K562 (cell line): ENCODE results near the gene GMDS. TPM values are rescaled to one million over a fixed set of nuclear protein-coding genes. Genes with fewer than 3 reads are reported as not detected.
A peak's percentile ranks its signal among the peaks of the same experiment; 100 is the strongest.

Experiments used
- ATAC-seq: fragments of 200-7000 bp; cut with Tn5 transposase; 3 replicates; pipeline ENCODE4 v1.9.1; 2020; ENCODE audit warnings: moderate library complexity
- BruUV-seq: library from RNA; stranded (reverse); fragments of 400-500 nt; replicated peaks from 2 replicates; lab custom pipeline; 2021; lab: Mats Ljungman, UMichigan
- CTCF ChIA-PET: fragments of 300-600 bp; formaldehyde crosslinking; extraction: SDS; loops from one replicate; lab custom pipeline; 2021; ENCODE audit warnings: low intra/inter-chr PET ratio; lab: Yijun Ruan, JAX
- POLR2A ChIA-PET: fragments of 300-600, 350-650 bp; sonication (Branson Sonifier 250); formaldehyde crosslinking; extraction: SDS; loops from one replicate; lab custom pipeline; 2021; ENCODE audit warnings: antibody characterized with exemption, inconsistent platforms; lab: Yijun Ruan, JAX
- DNase-seq, 4 experiments: peaks; one replicate each; pipeline versions ENCODE4 v3.0.0 to v3.0.0-alpha.2; 2011 to 2018; ENCODE audit warnings: low spot score in 3 of 4, mixed read lengths in 3 of 4; ENCODE audit errors: extremely low read depth in 1 of 4
- FAIRE-seq: peaks from 2 replicates; lab custom pipeline; 2011; peaks lifted over from hg19 to GRCh38; lab: Jason Lieb, UNC
- H2AFZ ChIP-seq: 2 replicates; pipeline ENCODE4 v1.6.0; 2011; ENCODE audit warnings: low read depth, low read length, control low read depth, inconsistent platforms
- H3K27ac ChIP-seq: fragments of 200-600 bp; 3 replicates; pipeline ENCODE4 v1.8.0; 2011; ENCODE audit warnings: low read depth, mild to moderate bottlenecking, control low read depth, inconsistent platforms, low read length, moderate library complexity, mixed read lengths; ENCODE audit errors: extremely low read depth
- H3K27me3 ChIP-seq, 2 experiments: fragments of 300-600 bp in 1 of 2; 2 replicates in 1 of 2; 3 replicates in 1 of 2; pipeline versions ENCODE4 v1.6.0 to v1.8.0; 2011; ENCODE audit warnings: inconsistent platforms in 2 of 2, low read length in 2 of 2, mild to moderate bottlenecking in 1 of 2, mixed read lengths in 1 of 2, moderate library complexity in 1 of 2; ENCODE audit not compliant: control insufficient read depth in 2 of 2, insufficient read depth in 2 of 2
- H3K36me3 ChIP-seq: fragments of 300-600 bp; 3 replicates; pipeline ENCODE4 v1.8.0; 2011; ENCODE audit warnings: mild to moderate bottlenecking, low read length, inconsistent platforms; ENCODE audit not compliant: control insufficient read depth, insufficient read depth
- H3K4me1 ChIP-seq, 2 experiments: fragments of 200-600 bp in 1 of 2; replicated peaks in 1 of 2; 2 replicates in 1 of 2; 3 replicates in 1 of 2; pipeline versions ENCODE4 v1.5.1 to v1.8.0; 2011; ENCODE audit warnings: inconsistent platforms in 2 of 2, low read length in 2 of 2, mild to moderate bottlenecking in 1 of 2, mixed read lengths in 1 of 2, moderate library complexity in 1 of 2; ENCODE audit not compliant: control insufficient read depth in 2 of 2, insufficient read depth in 2 of 2
- H3K4me2 ChIP-seq: 2 replicates; pipeline ENCODE4 v1.6.1; 2011; ENCODE audit warnings: low read length, control low read depth, inconsistent platforms, mixed read lengths; ENCODE audit not compliant: insufficient read depth
- H3K4me3 ChIP-seq: fragments of 200-600 bp; sonication (generic), shearing (Covaris generic); 2 replicates; pipeline ENCODE4 v1.5.1; 2016; ENCODE audit warnings: control low read depth, inconsistent platforms
- H3K79me2 ChIP-seq: fragments of 200-600 bp; 3 replicates; pipeline ENCODE4 v1.8.0; 2011; ENCODE audit warnings: low read length, inconsistent platforms; ENCODE audit not compliant: control insufficient read depth, insufficient read depth
- H3K9ac ChIP-seq, 2 experiments: 2 replicates each; pipeline versions ENCODE4 v1.6.0 to v1.6.1; 2011; ENCODE audit warnings: low read depth in 2 of 2, low read length in 2 of 2, control low read depth in 1 of 2, inconsistent platforms in 1 of 2, mild to moderate bottlenecking in 1 of 2, mixed read lengths in 1 of 2; ENCODE audit not compliant: insufficient read depth in 1 of 2
- H3K9me1 ChIP-seq: one replicate; pipeline ENCODE4 v1.6.0; 2011; ENCODE audit warnings: inconsistent platforms, mild to moderate bottlenecking, low read length, moderate library complexity; ENCODE audit not compliant: control insufficient read depth, insufficient read depth
- H3K9me3 ChIP-seq: replicated peaks from 2 replicates; pipeline ENCODE4 v1.5.1; 2011; ENCODE audit warnings: low read depth, low read length, inconsistent platforms; ENCODE audit not compliant: control insufficient read depth, insufficient read depth
- H4K20me1 ChIP-seq: replicated peaks from 2 replicates; pipeline ENCODE4 v1.6.1; 2011; ENCODE audit warnings: low read length, inconsistent platforms, mixed read lengths; ENCODE audit not compliant: control insufficient read depth, insufficient read depth
- ATF3 ChIP-seq, 2 experiments: fragments of 450-650 bp in 1 of 2; sonication (generic) in 1 of 2; formaldehyde crosslinking in 1 of 2; IDR thresholded peaks in 1 of 2; conservative IDR thresholded peaks in 1 of 2; 2 replicates each; pipeline versions ENCODE4 v1.6.1 to v1.8.1; 2016 to 2023; ENCODE audit warnings: mild to moderate bottlenecking in 2 of 2, moderate library complexity in 2 of 2, inconsistent platforms in 1 of 2, missing genetic modification reagents in 1 of 2
- MAFG ChIP-seq: fragments of 450-650 bp; conservative IDR thresholded peaks from 2 replicates; pipeline ENCODE4 v1.6.1; 2016; ENCODE audit warnings: missing genetic modification characterization, missing compliant biosample characterization
- THAP7 ChIP-seq: fragments of 250-450 bp; sonication (Bioruptor Pico); IDR thresholded peaks from 2 replicates; pipeline ENCODE4 v1.5.0; 2021
- whole genome bisulfite sequencing: fragments of 100-300 bp; shearing (Covaris generic); methylation state at CpG from one replicate; pipeline ENCODE4 v1.1.6; 2016; ENCODE audit warnings: low coverage, mixed read lengths; ENCODE audit not compliant: insufficient coverage; ENCODE audit errors: missing lambda C conversion rate; 5-methylcytosine and 5-hydroxymethylcytosine counted together
- in situ Hi-C: fragments of 300-500 bp; cut with MboI; formaldehyde crosslinking; loops from 4 replicates; pipeline ENCODE4 v1.15.0; 2018; ENCODE audit warnings: inconsistent platforms, mixed read lengths
- intact Hi-C: fragments of 100-400 bp; cut with micrococcal nuclease; formaldehyde crosslinking; loops from 2 replicates; pipeline ENCODE4 v1.14.2; 2022
- polyA plus RNA-seq, 8 experiments: library from polyadenylated mRNA; depleted of rRNA in 4 of 8; stranded (reverse) in 5 of 8; unstranded in 3 of 8; fragments of >200 nt; fragmentation: Nextera tagmentation in 2 of 8; fragmentation: Illumina TruSeq in 1 of 8; extraction: Ambion mirVana in 2 of 8; extraction: Trizol in 1 of 8; gene quantifications; 2 replicates each; pipeline versions ENCODE4 v1.2.1 to v1.2.3, GENCODE V29; 2011 to 2014; ENCODE audit warnings: inconsistent platforms in 1 of 8, missing spikeins in 1 of 8
- total RNA-seq, 7 experiments: library from RNA; depleted of rRNA in 6 of 7; stranded (reverse); fragments of >200 nt in 6 of 7; fragmentation: Illumina TruSeq in 2 of 7; extraction: Trizol in 2 of 7; gene quantifications; 2 replicates each; pipeline versions ENCODE4 v1.2.1 to v1.2.3, GENCODE V29; 2011 to 2021; ENCODE audit warnings: low replicate concordance in 1 of 7

Gene GMDS
- total and polyA plus RNA-seq, 9 of the 15 experiments (the other 6 are each of a cell fraction or from before 2014, with no cell fraction given) = 0.48 to 31.8 (median 13.4) TPM

DNA sequence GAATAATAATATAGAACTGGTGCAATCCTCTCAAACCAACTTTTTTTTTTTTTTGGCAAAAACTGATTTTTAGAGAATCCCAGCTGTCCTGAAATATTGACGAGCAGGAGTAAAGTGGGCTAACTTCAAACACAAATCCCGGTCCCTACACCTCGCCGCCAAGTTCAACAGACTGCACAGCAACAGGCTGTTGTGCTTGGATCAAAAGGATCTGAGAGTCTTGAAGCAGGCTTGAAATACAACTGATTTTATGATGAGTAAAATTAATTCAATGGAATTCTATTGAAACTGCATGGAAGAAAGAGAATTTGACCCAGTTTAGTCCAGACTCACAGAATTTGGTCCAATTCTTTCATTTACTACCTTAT is 463.6 kb downstream of the GMDS start:
- 0 out of 2 replicates have a peak, but pooled peaks cover 3% of the 10 kb centered on the region for H4K20me1 ChIP-seq
- H3K27me3 ChIP-seq = peaks cover 19 to 35% of the 10 kb centered on the region in 2 experiments
- BruUV-seq = no TSS peak
- H3K27ac ChIP-seq = no peak overlapping the region
- no peaks in the 10 kb centered on the region for H3K9me1 ChIP-seq
- no peaks in the 10 kb centered on the region for H3K79me2 ChIP-seq
- in situ Hi-C loops (no loop called here), intact Hi-C loops (no loop called here)
- H3K9ac ChIP-seq = no peak overlapping the region
- DNase-seq = no peak
- no peaks in the 10 kb centered on the region for H3K36me3 ChIP-seq
- no peak for FAIRE-seq
- POLR2A ChIA-PET = no interaction called here
- no peaks in the 10 kb centered on the region for H3K9me3 ChIP-seq
- CTCF ChIA-PET = no interaction called here
- H2AFZ ChIP-seq = no peak overlapping the region
- TF ChIP-seq THAP7 (CRISPR knock-in tag) = no peak
- 28% methylated on average over 4 of the region's 4 CpGs for WGBS
- no peak for ATAC-seq
- H3K4me2 ChIP-seq = no peak overlapping the region
- no peak overlapping the region for H3K4me3 ChIP-seq
- H3K4me1 ChIP-seq = no peaks in the 10 kb centered on the region; a peak in 1 of 5 replicates

DNA sequence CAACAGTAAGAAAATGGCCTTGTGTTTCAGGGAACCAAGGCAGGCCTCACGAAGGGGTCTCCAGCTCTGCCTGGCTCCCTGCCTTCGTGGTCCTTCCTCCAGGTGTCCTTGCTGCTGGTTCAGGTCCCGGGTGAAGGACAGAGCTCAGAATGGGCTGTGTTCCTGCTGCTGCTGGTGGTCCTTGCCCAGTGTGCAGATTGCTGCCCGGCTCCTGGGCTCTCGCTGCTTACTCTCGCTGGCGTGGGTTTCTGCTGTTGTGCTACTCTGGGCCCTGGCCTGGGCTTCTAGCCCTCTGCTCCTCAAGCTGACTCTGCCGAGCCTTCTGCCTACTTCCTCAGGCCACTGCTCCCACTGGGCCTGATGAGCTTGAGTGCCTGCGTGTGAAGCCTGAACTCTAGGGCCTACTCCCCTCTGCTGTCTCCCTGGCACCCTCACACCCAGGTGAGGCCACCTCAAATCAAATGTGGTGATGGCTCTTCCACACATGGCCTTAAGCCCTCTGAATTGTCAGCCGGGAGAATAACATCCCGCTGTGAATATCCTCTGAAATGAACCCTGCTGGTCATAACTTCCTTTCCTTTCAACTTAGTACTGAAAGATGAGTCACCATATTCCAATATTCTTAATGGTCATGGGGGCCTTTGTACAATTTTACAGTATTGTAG is 464.1 kb downstream of the GMDS start:
- ATAC-seq = no peak
- no peak overlapping the region for H2AFZ ChIP-seq

More for the DNA sequence above, 464.1 kb downstream of the GMDS start:
- in situ Hi-C loops (no loop called here), intact Hi-C loops (no loop called here)
- FAIRE-seq = no peak
- no peaks in the 10 kb centered on the region for H3K9me3 ChIP-seq
- H3K9ac ChIP-seq = peak overlapping the region in 1 of 2 experiments; percentile 40; a peak in 1 of 4 replicates
- 0 out of 2 replicates have a peak, but pooled peaks cover 3% of the 10 kb centered on the region for H4K20me1 ChIP-seq
- no peak overlapping the region for H3K4me2 ChIP-seq
- H3K27me3 ChIP-seq = peaks cover 19 to 37% of the 10 kb centered on the region in 2 experiments
- H3K36me3 ChIP-seq = no peaks in the 10 kb centered on the region
- no TSS peak for BruUV-seq
- DNase-seq = no peak
- no peak overlapping the region for H3K27ac ChIP-seq
- H3K4me1 ChIP-seq = no peaks in the 10 kb centered on the region; a peak in 1 of 5 replicates
- peak; percentile 35; the same call in 1 of the 2 replicates for TF ChIP-seq ATF3 (IDR thresholded peaks at IDR 0.05)
- no peak for TF ChIP-seq ATF3 (CRISPR knock-in tag; conservative IDR thresholded peaks at IDR 0.05)
- TF ChIP-seq MAFG (tag) = no peak
- no peaks in the 10 kb centered on the region for H3K9me1 ChIP-seq
- H3K79me2 ChIP-seq = no peaks in the 10 kb centered on the region
- CTCF ChIA-PET = no interaction called here
- 12% methylated on average over 11 of the region's 11 CpGs for WGBS
- POLR2A ChIA-PET = interaction anchor here (0.6 to 1.3 kb wide), 3 partner anchors 12 to 1844 kb away, joined by 3 read pairs; no protein-coding TSS in a partner anchor
- no peak overlapping the region for H3K4me3 ChIP-seq
